BLaER1 (cell line): ENCODE measurements around the gene CFAP299.
A peak's percentile ranks its signal among the peaks of the same experiment; 100 is the strongest.

Experiments
- H3K27ac ChIP-seq: shearing (Covaris generic); formaldehyde crosslinking; 2 replicates; pipeline ENCODE4 v1.8.1; 2022
- H3K27me3 ChIP-seq: shearing (Covaris generic); formaldehyde crosslinking; 2 replicates; pipeline ENCODE4 v1.8.1; 2022
- H3K36me3 ChIP-seq: shearing (Covaris generic); formaldehyde crosslinking; 2 replicates; pipeline ENCODE4 v1.8.1; 2022
- H3K4me1 ChIP-seq: shearing (Covaris generic); formaldehyde crosslinking; 2 replicates; pipeline ENCODE4 v1.8.1; 2022
- H3K4me2 ChIP-seq: shearing (Covaris generic); formaldehyde crosslinking; 2 replicates; pipeline ENCODE4 v1.8.1; 2022
- H3K4me3 ChIP-seq: shearing (Covaris generic); formaldehyde crosslinking; 2 replicates; pipeline ENCODE4 v1.8.1; 2022
- H3K9ac ChIP-seq: shearing (Covaris generic); formaldehyde crosslinking; 2 replicates; pipeline ENCODE4 v1.8.1; 2022
- H3K9me3 ChIP-seq: shearing (Covaris generic); formaldehyde crosslinking; 2 replicates; pipeline ENCODE4 v1.8.1; 2022
- H4K20me1 ChIP-seq: shearing (Covaris generic); formaldehyde crosslinking; 2 replicates; pipeline ENCODE4 v1.8.1; 2022
- Cebpa-rat ChIP-seq: shearing (Covaris generic); IDR thresholded peaks from 2 replicates; pipeline ENCODE4 v1.8.1; 2022

Gene CFAP299

GRCh38 chr4:80927420-80927819, 591.9 kb downstream of the CFAP299 start:
- H3K4me3 ChIP-seq: no peak overlapping the region
- no peaks in the 10 kb centered on the region for H3K9me3 ChIP-seq
- no peaks in the 10 kb centered on the region for H3K27me3 ChIP-seq
- H4K20me1 ChIP-seq: no peaks in the 10 kb centered on the region
- H3K4me1 ChIP-seq: peaks cover 11% of the 10 kb centered on the region
- no peak overlapping the region for H3K27ac ChIP-seq
- H3K4me2 ChIP-seq: no peak overlapping the region
- no peaks in the 10 kb centered on the region for H3K36me3 ChIP-seq
- H3K9ac ChIP-seq: no peak overlapping the region
- TF ChIP-seq Cebpa-rat: no peak

GRCh38 chr4:80931631-80932081, 596.1 kb downstream of the CFAP299 start:
- Histone ChIP-seq H3K9me3 (no peaks in the 10 kb centered on the region), H3K36me3 (no peaks in the 10 kb centered on the region), H3K4me3 (no peak overlapping the region), H4K20me1 (no peaks in the 10 kb centered on the region), H3K9ac (no peak overlapping the region), H3K27me3 (no peaks in the 10 kb centered on the region), H3K4me2 (no peak overlapping the region), H3K4me1 (no peaks in the 10 kb centered on the region), H3K27ac (no peak overlapping the region)
- no peak for TF ChIP-seq Cebpa-rat

- H3K27ac ChIP-seq: no peak overlapping the region
- H3K4me2 ChIP-seq: no peak overlapping the region
- H3K9me3 ChIP-seq: no peaks in the 10 kb centered on the region
- H3K36me3 ChIP-seq: no peaks in the 10 kb centered on the region
- TF ChIP-seq Cebpa-rat: no peak
- no peaks in the 10 kb centered on the region for H4K20me1 ChIP-seq
- H3K9ac ChIP-seq: no peak overlapping the region
- no peak overlapping the region for H3K4me3 ChIP-seq
- no peaks in the 10 kb centered on the region for H3K27me3 ChIP-seq
- no peaks in the 10 kb centered on the region for H3K4me1 ChIP-seq
These were observed 612.6 kb downstream of the CFAP299 start for GRCh38 chr4:80948141-80948540.

GRCh38 chr4:80948995-80949394, 613.5 kb downstream of the CFAP299 start:
- Histone ChIP-seq H3K27ac (no peak overlapping the region), H4K20me1 (no peaks in the 10 kb centered on the region), H3K9ac (no peak overlapping the region), H3K27me3 (no peaks in the 10 kb centered on the region), H3K36me3 (no peaks in the 10 kb centered on the region), H3K9me3 (no peaks in the 10 kb centered on the region), H3K4me1 (no peaks in the 10 kb centered on the region), H3K4me2 (no peak overlapping the region), H3K4me3 (no peak overlapping the region)
- no peak for TF ChIP-seq Cebpa-rat

GRCh38 chr4:80956421-80956820, 620.9 kb downstream of the CFAP299 start:
- no peak overlapping the region for H3K27ac ChIP-seq
- H3K36me3 ChIP-seq: no peaks in the 10 kb centered on the region
- no peaks in the 10 kb centered on the region for H3K9me3 ChIP-seq
- H3K9ac ChIP-seq: no peak overlapping the region
- H4K20me1 ChIP-seq: no peaks in the 10 kb centered on the region
- no peak overlapping the region for H3K4me2 ChIP-seq
- no peak for TF ChIP-seq Cebpa-rat
- no peak overlapping the region for H3K4me3 ChIP-seq
- H3K4me1 ChIP-seq: no peaks in the 10 kb centered on the region
- H3K27me3 ChIP-seq: no peaks in the 10 kb centered on the region

- Histone ChIP-seq H3K27ac (no peak overlapping the region), H3K36me3 (no peaks in the 10 kb centered on the region), H3K9ac (no peak overlapping the region), H3K4me1 (0 out of 2 replicates have a peak, but pooled peaks cover 4% of the 10 kb centered on the region), H3K4me3 (no peak overlapping the region), H4K20me1 (no peaks in the 10 kb centered on the region), H3K27me3 (no peaks in the 10 kb centered on the region), H3K4me2 (no peak overlapping the region), H3K9me3 (no peaks in the 10 kb centered on the region)
- TF ChIP-seq Cebpa-rat: no peak
These were observed 627.5 kb downstream of the CFAP299 start for GRCh38 chr4:80963051-80963450.

GRCh38 chr4:80967346-80967745, 631.8 kb downstream of the CFAP299 start:
- Histone ChIP-seq H3K4me1 (no peaks in the 10 kb centered on the region), H3K36me3 (no peaks in the 10 kb centered on the region), H3K9me3 (no peaks in the 10 kb centered on the region), H3K27ac (no peak overlapping the region), H3K4me3 (no peak overlapping the region), H3K27me3 (no peaks in the 10 kb centered on the region), H3K9ac (no peak overlapping the region), H3K4me2 (no peak overlapping the region), H4K20me1 (no peaks in the 10 kb centered on the region)
- TF ChIP-seq Cebpa-rat: no peak

- Histone ChIP-seq H4K20me1 (no peaks in the 10 kb centered on the region), H3K4me3 (no peak overlapping the region), H3K4me1 (no peaks in the 10 kb centered on the region; the same call in 1 of the 2 replicates), H3K9me3 (no peaks in the 10 kb centered on the region), H3K9ac (no peak overlapping the region), H3K27me3 (no peaks in the 10 kb centered on the region), H3K4me2 (no peak overlapping the region), H3K36me3 (no peaks in the 10 kb centered on the region), H3K27ac (no peak overlapping the region)
- no peak for TF ChIP-seq Cebpa-rat
These were observed 644.7 kb downstream of the CFAP299 start for GRCh38 chr4:80980239-80980638.

GRCh38 chr4:80986011-80986410, 650.5 kb downstream of the CFAP299 start:
- H3K27ac ChIP-seq: no peak overlapping the region
- no peak for TF ChIP-seq Cebpa-rat
- H4K20me1 ChIP-seq: no peaks in the 10 kb centered on the region
- H3K27me3 ChIP-seq: no peaks in the 10 kb centered on the region
- no peak overlapping the region for H3K4me2 ChIP-seq
- H3K4me1 ChIP-seq: peaks cover 10% of the 10 kb centered on the region; the same call in 1 of the 2 replicates
- H3K4me3 ChIP-seq: no peak overlapping the region
- H3K36me3 ChIP-seq: no peaks in the 10 kb centered on the region
- no peaks in the 10 kb centered on the region for H3K9me3 ChIP-seq
- no peak overlapping the region for H3K9ac ChIP-seq

GRCh38 chr4:80989921-80990544, 654.5 kb downstream of the CFAP299 start:
- peak overlapping the region; percentile 17; the same call in 1 of the 2 replicates for H3K4me2 ChIP-seq
- H3K9ac ChIP-seq: no peak overlapping the region
- no peaks in the 10 kb centered on the region for H3K9me3 ChIP-seq
- TF ChIP-seq Cebpa-rat: no peak
- no peak overlapping the region for H3K4me3 ChIP-seq
- H3K27me3 ChIP-seq: no peaks in the 10 kb centered on the region
- H3K36me3 ChIP-seq: no peaks in the 10 kb centered on the region
- H3K27ac ChIP-seq: peak overlapping the region; percentile 3; the same call in 1 of the 2 replicates
- peaks cover 12% of the 10 kb centered on the region; the same call in 1 of the 2 replicates for H3K4me1 ChIP-seq
- H4K20me1 ChIP-seq: no peaks in the 10 kb centered on the region
